IMR-90 (cell line): ENCODE measurements around the gene MOXD1. TPM values are rescaled to one million over a fixed set of nuclear protein-coding genes. Genes with fewer than 3 reads are reported as not detected.

Experiments used
- ATAC-seq: fragments of 200-7000 bp; cut with Tn5 transposase; 2 replicates; pipeline ENCODE4 v1.9.1; 2020; ENCODE audit warnings: low read depth, mild to moderate bottlenecking, moderate library complexity
- BruUV-seq: library from RNA; stranded (reverse); fragments of 400-500 nt; replicated peaks from 2 replicates; lab custom pipeline; 2021; lab: Mats Ljungman, UMichigan
- CTCF ChIA-PET: fragments of 300-600 bp; formaldehyde crosslinking; extraction: SDS; loops from one replicate; lab custom pipeline; 2021; ENCODE audit warnings: antibody characterized with exemption; lab: Yijun Ruan, JAX
- POLR2A ChIA-PET: fragments of 300-600 bp; sonication (Branson Sonifier 250); formaldehyde crosslinking; loops from one replicate; lab custom pipeline; 2022; ENCODE audit warnings: antibody characterized with exemption; ENCODE audit not compliant: unreplicated experiment; lab: Charles Lee
- DNase-seq: peaks from one replicate; pipeline ENCODE4 v3.0.0; 2013
- H2AFZ ChIP-seq: replicated peaks from 2 replicates; pipeline ENCODE3; 2013; ENCODE audit warnings: low read length, mild to moderate bottlenecking; ENCODE audit not compliant: poor library complexity
- H2AK5ac ChIP-seq: 2 replicates; pipeline ENCODE4 v1.6.1; 2013; ENCODE audit warnings: low read depth, low read length, inconsistent platforms
- H2AK9ac ChIP-seq: replicated peaks from 2 replicates; pipeline ENCODE3; 2013; ENCODE audit warnings: mild to moderate bottlenecking, low read depth, low read length, moderate library complexity; ENCODE audit not compliant: poor library complexity
- H2BK120ac ChIP-seq: 2 replicates; pipeline ENCODE4 v1.6.1; 2013; ENCODE audit warnings: low read depth, low read length, inconsistent platforms
- H2BK15ac ChIP-seq: 3 replicates; pipeline ENCODE4 v1.6.1; 2013; ENCODE audit warnings: low read depth, low read length, inconsistent platforms
- H2BK20ac ChIP-seq: 2 replicates; pipeline ENCODE4 v1.6.1; 2013; ENCODE audit warnings: low read depth, mild to moderate bottlenecking, inconsistent platforms, low read length, moderate library complexity
- H2BK5ac ChIP-seq: 2 replicates; pipeline ENCODE4 v1.6.1; 2013; ENCODE audit warnings: mild to moderate bottlenecking, low read depth, low read length, inconsistent platforms; ENCODE audit not compliant: poor library complexity, severe bottlenecking
- H3K14ac ChIP-seq: replicated peaks from 2 replicates; pipeline ENCODE4 v1.6.1; 2013; ENCODE audit warnings: low read depth, low read length, inconsistent platforms
- H3K18ac ChIP-seq: 2 replicates; pipeline ENCODE4 v1.6.1; 2013; ENCODE audit warnings: low read depth, low read length, control low read depth
- H3K23ac ChIP-seq: 2 replicates; pipeline ENCODE4 v1.6.1; 2013; ENCODE audit warnings: low read depth, low read length, inconsistent platforms
- H3K27ac ChIP-seq: 2 replicates; pipeline ENCODE4 v1.5.1; 2013; ENCODE audit warnings: mild to moderate bottlenecking, control low read depth, low read length; ENCODE audit not compliant: insufficient read depth
- H3K27me3 ChIP-seq: 2 replicates; pipeline ENCODE4 v1.6.1; 2013; ENCODE audit warnings: low read length; ENCODE audit not compliant: control insufficient read depth, insufficient read depth
- H3K36me3 ChIP-seq: 2 replicates; pipeline ENCODE4 v1.6.1; 2013; ENCODE audit warnings: low read length, mixed read lengths; ENCODE audit not compliant: control insufficient read depth, insufficient read depth
- H3K4ac ChIP-seq: 2 replicates; pipeline ENCODE4 v1.6.1; 2013; ENCODE audit warnings: low read depth, low read length, inconsistent platforms
- H3K4me1 ChIP-seq: 2 replicates; pipeline ENCODE4 v1.6.1; 2013; ENCODE audit warnings: low read length, mixed read lengths; ENCODE audit not compliant: control insufficient read depth, insufficient read depth
- H3K4me2 ChIP-seq: 2 replicates; pipeline ENCODE4 v1.6.1; 2013; ENCODE audit warnings: low read depth, mild to moderate bottlenecking, control low read depth, low read length, moderate library complexity
- H3K4me3 ChIP-seq: 2 replicates; pipeline ENCODE4 v1.5.1; 2013; ENCODE audit warnings: low read depth, mild to moderate bottlenecking, control low read depth, low read length, moderate library complexity; ENCODE audit not compliant: insufficient read depth
- H3K56ac ChIP-seq: 2 replicates; pipeline ENCODE4 v1.6.1; 2013; ENCODE audit warnings: low read length, inconsistent platforms; ENCODE audit not compliant: insufficient read depth; ENCODE audit errors: extremely low read depth
- H3K79me1 ChIP-seq, 2 experiments: 2 replicates each; pipeline ENCODE4 v1.6.1; 2013; ENCODE audit warnings: low read length in 2 of 2, inconsistent platforms in 1 of 2, low read depth in 1 of 2
- H3K9ac ChIP-seq: 2 replicates; pipeline ENCODE4 v1.6.1; 2013; ENCODE audit warnings: low read depth, low read length, control low read depth
- H3K9me1 ChIP-seq: 2 replicates; pipeline ENCODE4 v1.6.1; 2013; ENCODE audit warnings: low read length, inconsistent platforms; ENCODE audit not compliant: insufficient read depth
- H3K9me3 ChIP-seq: 2 replicates; pipeline ENCODE4 v1.6.1; 2013; ENCODE audit warnings: low read length; ENCODE audit not compliant: control insufficient read depth, insufficient read depth
- H4K20me1 ChIP-seq: 2 replicates; pipeline ENCODE4 v1.6.1; 2013; ENCODE audit warnings: low read length, inconsistent platforms; ENCODE audit not compliant: insufficient read depth
- H4K5ac ChIP-seq: 2 replicates; pipeline ENCODE4 v1.6.1; 2013; ENCODE audit warnings: mild to moderate bottlenecking, low read depth, low read length, control low read depth
- H4K8ac ChIP-seq, 2 experiments: 2 replicates each; pipeline ENCODE4 v1.6.1; 2013; ENCODE audit warnings: low read depth in 2 of 2, low read length in 2 of 2, control low read depth in 1 of 2, inconsistent platforms in 1 of 2
- H4K91ac ChIP-seq: 2 replicates; pipeline ENCODE4 v1.6.1; 2013; ENCODE audit warnings: low read depth, low read length, inconsistent platforms; ENCODE audit not compliant: insufficient read depth
- MAFK ChIP-seq: IDR thresholded peaks from 2 replicates; pipeline ENCODE4 v1.6.1; 2012; ENCODE audit warnings: low read depth, low read length, improper control_type of control experiment
- RAD21 ChIP-seq: IDR thresholded peaks from 2 replicates; pipeline ENCODE4 v1.6.1; 2012; ENCODE audit warnings: low read length, improper control_type of control experiment
- WGBS, 2 experiments: methylation state at CpG; one replicate each; pipeline versions ENCODE4 v1.1.5 to v1.1.7; 2013; ENCODE audit warnings: missing lambda C conversion rate in 2 of 2; ENCODE audit not compliant: insufficient read length in 1 of 2; ENCODE audit errors: extremely low coverage in 2 of 2; 5-methylcytosine and 5-hydroxymethylcytosine counted together
- dilution Hi-C: fragments of 300-500 bp; cut with HindIII; formaldehyde crosslinking; loops from one replicate; pipeline ENCODE4 v1.14.3; 2018; ENCODE audit warnings: low sequenced_read_pairs; ENCODE audit not compliant: unreplicated experiment
- in situ Hi-C: fragments of 300-500 bp; cut with MboI; formaldehyde crosslinking; loops from 3 replicates; pipeline ENCODE4 v1.14.3; 2019; ENCODE audit warnings: low sequenced_read_pairs, inconsistent platforms, mixed read lengths
- intact Hi-C: fragments of 100-400 bp; cut with micrococcal nuclease; formaldehyde crosslinking; loops from 2 replicates; pipeline ENCODE4 v1.10.0; 2022
- polyA plus RNA-seq, 3 experiments: library from polyadenylated mRNA; depleted of rRNA; stranded (reverse); fragments of >200 nt; gene quantifications; 2 replicates each; pipeline ENCODE4 v1.2.3, GENCODE V29; 2012; ENCODE audit warnings: low replicate concordance in 1 of 3
- total RNA-seq: library from RNA; depleted of rRNA; stranded (reverse); fragments of >200 nt; gene quantifications from 2 replicates; pipeline ENCODE4 v1.2.3, GENCODE V29; 2012

The MOXD1 gene
- total and polyA plus RNA-seq, 2 of the 4 experiments (the other 2 are of a cell fraction): 10.0 to 19.4 TPM

DNA sequence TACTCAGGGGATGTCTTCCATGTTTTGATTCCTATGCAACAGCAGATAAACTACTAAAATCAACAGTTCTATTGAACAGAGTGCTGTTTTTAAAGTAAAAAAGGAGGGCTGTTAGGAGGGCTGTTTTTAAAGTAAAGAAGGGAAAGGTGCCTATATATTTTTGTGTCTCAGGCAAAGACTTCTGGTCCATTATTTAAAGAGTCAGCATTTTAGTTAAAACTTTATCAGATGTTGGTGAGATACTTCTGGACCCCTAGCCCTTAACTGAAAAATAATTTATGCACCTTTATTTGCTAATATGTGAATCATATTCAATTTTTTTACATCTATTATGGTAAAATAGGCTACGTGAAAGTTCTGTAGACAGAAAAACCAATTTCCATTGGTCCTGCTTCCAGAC lies 144.8 kb downstream of the MOXD1 start:
- TF ChIP-seq RAD21 (no peak), MAFK (peak; percentile 60)
- Histone ChIP-seq H3K4me2 (no peak overlapping the region), H4K20me1 (no peaks in the 10 kb centered on the region), H2BK120ac (no peak overlapping the region), H3K27me3 (peaks cover 1% of the 10 kb centered on the region; the same call in 1 of the 2 replicates), H4K5ac (no peak overlapping the region), H2AK9ac (no peak overlapping the region), H3K9ac (no peak overlapping the region), H3K4me1 (0 out of 2 replicates have a peak, but pooled peaks cover 2% of the 10 kb centered on the region), H3K56ac (no peak overlapping the region), H3K27ac (no peak overlapping the region), H2AFZ (no peak overlapping the region), H3K4me3 (no peak overlapping the region), H3K9me1 (no peaks in the 10 kb centered on the region), H2BK15ac (no peak overlapping the region), H3K14ac (no peak overlapping the region), H4K8ac (no peak overlapping the region), H2BK5ac (no peak overlapping the region), H3K9me3 (peaks cover 7% of the 10 kb centered on the region; the same call in 1 of the 2 replicates), H2AK5ac (no peak overlapping the region), H4K91ac (no peak overlapping the region), H3K23ac (no peak overlapping the region), H2BK20ac (no peak overlapping the region), H3K79me1 (no peaks in the 10 kb centered on the region), H3K36me3 (no peaks in the 10 kb centered on the region), H3K4ac (no peak overlapping the region; the same call in 1 of the 2 replicates), H3K18ac (no peak overlapping the region)
- no CpG with 5 or more reads among the region's 1 CpG for WGBS, 2 experiments
- intact Hi-C loops: no loop called here
- dilution Hi-C loops: no loop called here
- no TSS peak for BruUV-seq
- in situ Hi-C loops: no loop called here
- CTCF ChIA-PET: interaction anchor here (1.8 to 2.1 kb wide), 2 partner anchors 9 to 341 kb away, joined by 4 to 6 read pairs; no protein-coding TSS in a partner anchor
- no peak for ATAC-seq
- no peak for DNase-seq
- POLR2A ChIA-PET: no interaction called here
